Keratinocyte (primary cell): ENCODE measurements around the gene STAM2. TPM values are rescaled to one million over a fixed set of nuclear protein-coding genes. Genes with fewer than 3 reads are reported as not detected.

Source experiments
- DNase-seq: peaks from one replicate; pipeline ENCODE4 v3.0.0-alpha.2; 2011; ENCODE audit warnings: low read depth, missing footprints, low spot score
- FAIRE-seq: peaks from 2 replicates; lab custom pipeline; 2011; peaks lifted over from hg19 to GRCh38; lab: Jason Lieb, UNC
- H2AFZ ChIP-seq: 2 replicates; pipeline ENCODE4 v1.6.0; 2012; ENCODE audit warnings: low read length, control low read depth, inconsistent platforms; ENCODE audit not compliant: control insufficient read depth
- H3K27ac ChIP-seq: 2 replicates; pipeline ENCODE4 v1.5.1; 2011; ENCODE audit warnings: low read length; ENCODE audit not compliant: control insufficient read depth, insufficient read depth
- H3K27me3 ChIP-seq: 3 replicates; pipeline ENCODE4 v1.6.0; 2011; ENCODE audit warnings: low read length; ENCODE audit not compliant: control insufficient read depth, insufficient read depth; ENCODE audit errors: extremely low read depth
- H3K36me3 ChIP-seq, 2 experiments: 2 replicates in 1 of 2; 3 replicates in 1 of 2; pipeline ENCODE4 v1.5.1; 2011; ENCODE audit warnings: low read length in 2 of 2, mild to moderate bottlenecking in 1 of 2; ENCODE audit not compliant: control insufficient read depth in 2 of 2, insufficient read depth in 2 of 2; ENCODE audit errors: extremely low read depth in 1 of 2
- H3K4me1 ChIP-seq: 3 replicates; pipeline ENCODE4 v1.5.1; 2011; ENCODE audit warnings: low read length; ENCODE audit not compliant: control insufficient read depth, insufficient read depth; ENCODE audit errors: extremely low read depth
- H3K4me2 ChIP-seq: 3 replicates; pipeline ENCODE4 v1.6.0; 2011; ENCODE audit warnings: low read depth, low read length; ENCODE audit not compliant: control insufficient read depth, insufficient read depth; ENCODE audit errors: extremely low read depth
- H3K4me3 ChIP-seq, 3 experiments: fragments of 200-600 bp in 1 of 3; sonication (generic) in 1 of 3; 2 replicates in 2 of 3; 3 replicates in 1 of 3; pipeline ENCODE4 v1.5.1; 2011 to 2016; ENCODE audit warnings: low read length in 3 of 3, mild to moderate bottlenecking in 3 of 3, control low read depth in 2 of 3, inconsistent platforms in 1 of 3, low read depth in 1 of 3, mixed read lengths in 1 of 3, mixed run types in 1 of 3, moderate library complexity in 1 of 3; ENCODE audit not compliant: control insufficient read depth in 2 of 3, insufficient read depth in 2 of 3; ENCODE audit errors: extremely low read depth in 1 of 3
- H3K79me2 ChIP-seq: 2 replicates; pipeline ENCODE4 v1.6.0; 2012; ENCODE audit warnings: low read length; ENCODE audit not compliant: control insufficient read depth, insufficient read depth
- H3K9ac ChIP-seq: 3 replicates; pipeline ENCODE4 v1.6.0; 2011; ENCODE audit warnings: low read length; ENCODE audit not compliant: control insufficient read depth, insufficient read depth; ENCODE audit errors: extremely low read depth
- H3K9me1 ChIP-seq: 3 replicates; pipeline ENCODE4 v1.6.0; 2011; ENCODE audit warnings: low read length; ENCODE audit not compliant: control insufficient read depth, insufficient read depth; ENCODE audit errors: extremely low read depth
- H3K9me3 ChIP-seq: 2 replicates; pipeline ENCODE4 v1.5.1; 2012; ENCODE audit warnings: low read depth, low read length; ENCODE audit not compliant: control insufficient read depth
- H4K20me1 ChIP-seq: 3 replicates; pipeline ENCODE4 v1.6.0; 2011; ENCODE audit warnings: low read length; ENCODE audit not compliant: control insufficient read depth, insufficient read depth; ENCODE audit errors: extremely low read depth
- CTCF ChIP-seq, 3 experiments: IDR thresholded peaks in 1 of 3; conservative IDR thresholded peaks in 1 of 3; optimal IDR thresholded peaks in 1 of 3; 2 replicates in 2 of 3; 3 replicates in 1 of 3; pipeline versions ENCODE3 to v1.5.1; 2011; ENCODE audit warnings: low read length in 3 of 3, mild to moderate bottlenecking in 3 of 3, moderate library complexity in 2 of 3, control low read depth in 1 of 3, inconsistent platforms in 1 of 3; ENCODE audit not compliant: insufficient read depth in 2 of 3; ENCODE audit errors: extremely low read depth in 1 of 3
- EZH2 ChIP-seq: IDR thresholded peaks from one replicate; pipeline ENCODE4 v1.6.1; 2012; ENCODE audit warnings: inconsistent platforms, mild to moderate bottlenecking, low read length, moderate library complexity
- dilution Hi-C: fragments of 300-500 bp; cut with MboI; formaldehyde crosslinking; loops from one replicate; pipeline ENCODE4 v1.7.0; 2020; ENCODE audit warnings: low sequenced_read_pairs; ENCODE audit not compliant: extremely low pct_ligation_motif_present
- polyA plus RNA-seq, 5 experiments: library from polyadenylated mRNA; depleted of rRNA in 3 of 5; stranded (reverse) in 3 of 5; stranded (forward) in 1 of 5; unstranded in 1 of 5; fragments of >200 nt; gene quantifications; 1 replicate in 1 of 5; 2 replicates in 3 of 5; 3 replicates in 1 of 5; pipeline versions ENCODE4 v1.2.1 to v1.2.3, GENCODE V29; 2011 to 2012; ENCODE audit warnings: missing spikeins in 2 of 5, low read depth in 1 of 5, low replicate concordance in 1 of 5

The STAM2 gene
- polyA plus RNA-seq, 1 donor (not counting 4 experiments of a cell fraction or from before 2014, with no cell fraction given), result 20.7 TPM

- TF ChIP-seq CTCF (optimal IDR thresholded peaks at IDR 0.05 in 1 of 3, IDR thresholded peaks at IDR 0.05 in 1 of 3, conservative IDR thresholded peaks at IDR 0.05 in 1 of 3; ENCODE audit: extremely low read depth in 1 of 3, insufficient read depth in 2 of 3, low read length in 3 of 3) (no peak), EZH2 (no peak)
- no peak for DNase-seq
- H3K36me3 ChIP-seq, result no peaks in the 10 kb centered on the region
- H4K20me1 ChIP-seq, result no peaks in the 10 kb centered on the region
- no peak overlapping the region for H3K27ac ChIP-seq
- H3K4me2 ChIP-seq, result no peak overlapping the region
- no peaks in the 10 kb centered on the region for H3K4me1 ChIP-seq
- no peak overlapping the region for H3K4me3 ChIP-seq
- H2AFZ ChIP-seq, result no peak overlapping the region
- H3K9ac ChIP-seq, result no peak overlapping the region
- no peaks in the 10 kb centered on the region for H3K9me3 ChIP-seq
- no peak for FAIRE-seq
- H3K9me1 ChIP-seq, result no peaks in the 10 kb centered on the region
- peaks cover 29% of the 10 kb centered on the region for H3K79me2 ChIP-seq
- dilution Hi-C loops, result no loop called here
- H3K27me3 ChIP-seq, result no peaks in the 10 kb centered on the region
Measured at GRCh38 chr2:152157253-152157652, 18.3 kb downstream of the STAM2 start.

GRCh38 chr2:152155209-152155608 lies 20.4 kb downstream of the STAM2 start:
- TF ChIP-seq CTCF (optimal IDR thresholded peaks at IDR 0.05 in 1 of 3, IDR thresholded peaks at IDR 0.05 in 1 of 3, conservative IDR thresholded peaks at IDR 0.05 in 1 of 3; ENCODE audit: extremely low read depth in 1 of 3, insufficient read depth in 2 of 3, low read length in 3 of 3) (no peak), EZH2 (no peak)
- no peaks in the 10 kb centered on the region for H3K36me3 ChIP-seq
- H3K9ac ChIP-seq, result no peak overlapping the region
- H3K27ac ChIP-seq, result no peak overlapping the region
- no peak overlapping the region for H3K4me2 ChIP-seq
- FAIRE-seq (no peak), DNase-seq (no peak)
- no peak overlapping the region for H3K4me3 ChIP-seq
- H3K4me1 ChIP-seq, result no peaks in the 10 kb centered on the region
- H2AFZ ChIP-seq, result no peak overlapping the region
- dilution Hi-C loops, result no loop called here
- no peaks in the 10 kb centered on the region for H4K20me1 ChIP-seq
- no peaks in the 10 kb centered on the region for H3K9me3 ChIP-seq
- H3K79me2 ChIP-seq, result peaks cover 28% of the 10 kb centered on the region
- no peaks in the 10 kb centered on the region for H3K9me1 ChIP-seq
- no peaks in the 10 kb centered on the region for H3K27me3 ChIP-seq
